NCI-H460 (cell line): ENCODE measurements around the gene SHANK1. TPM values are rescaled to one million over a fixed set of nuclear protein-coding genes. Genes with fewer than 3 reads are reported as not detected.

ENCODE experiments used
- DNase-seq: peaks from one replicate; pipeline ENCODE4 v3.0.0-alpha.2; 2016; ENCODE audit warnings: low read depth; ENCODE audit errors: extremely low read depth
- total RNA-seq: library from RNA; depleted of rRNA; stranded (reverse); fragments of >200 nt; shearing (Covaris generic); gene quantifications from 2 replicates; pipeline ENCODE4 v1.2.3, GENCODE V29; 2014

The SHANK1 gene
- total RNA-seq, 1 experiment from 2014 or later: 0.15 TPM

- DNase-seq: no peak
These were observed 26.3 kb downstream of the SHANK1 start for GRCh38 chr19:50693064-50693975.

GRCh38 chr19:50690439-50690838, 29.2 kb downstream of the SHANK1 start:
- DNase-seq: no peak

- no peak for DNase-seq
These were observed 30.8 kb downstream of the SHANK1 start for GRCh38 chr19:50688766-50689165.

- no peak for DNase-seq
These were observed 33.1 kb downstream of the SHANK1 start for GRCh38 chr19:50686310-50687032.

GRCh38 chr19:50679177-50680125, 40.2 kb downstream of the SHANK1 start:
- peak; percentile 77 for DNase-seq

- no peak for DNase-seq
These were observed 41.3 kb downstream of the SHANK1 start for GRCh38 chr19:50678323-50678722.

GRCh38 chr19:50677636-50678035, 42.0 kb downstream of the SHANK1 start:
- no peak for DNase-seq

GRCh38 chr19:50676625-50677197, 42.9 kb downstream of the SHANK1 start:
- DNase-seq: no peak

GRCh38 chr19:50673118-50673517, 46.5 kb downstream of the SHANK1 start:
- DNase-seq: no peak

GRCh38 chr19:50670102-50670380, 49.6 kb downstream of the SHANK1 start:
- DNase-seq: no peak

GRCh38 chr19:50669302-50670101, 50.1 kb downstream of the SHANK1 start:
- peak; percentile 30 for DNase-seq

GRCh38 chr19:50668879-50669278, 50.7 kb downstream of the SHANK1 start:
- DNase-seq: no peak

GRCh38 chr19:50668416-50668815, 51.2 kb downstream of the SHANK1 start:
- no peak for DNase-seq

- no peak for DNase-seq
These were observed 51.8 kb downstream of the SHANK1 start for GRCh38 chr19:50667759-50668231.

- DNase-seq: no peak
These were observed 52.3 kb downstream of the SHANK1 start for GRCh38 chr19:50667177-50667758.

- DNase-seq: no peak
These were observed 53.0 kb downstream of the SHANK1 start for GRCh38 chr19:50666346-50667176.

- no peak for DNase-seq
These were observed 55.4 kb downstream of the SHANK1 start for GRCh38 chr19:50664204-50664603.

GRCh38 chr19:50663482-50663790, 56.2 kb downstream of the SHANK1 start:
- no peak for DNase-seq
